Measurements from ENCODE around the gene NCLN.
A peak's percentile ranks its signal among the peaks of the same experiment; 100 is the strongest.
"Not testable (repeated sequence)": the region's sequence is repeated elsewhere in the genome, so short reads cannot be mapped to it uniquely, and the experiment has no call there.

Gene NCLN

GRCh38 chr19:3183721-3184641 lies 1.7 kb upstream of the NCLN start:
- DNase-seq (ENCODE audit: low read depth in 2 of 2): no peak

GRCh38 chr19:3184847-3185460 lies 776 bp upstream of the NCLN start:
- peak in 1 of 2 donors; percentile 64 for DNase-seq (ENCODE audit: low read depth in 2 of 2)

- DNase-seq (ENCODE audit: low read depth in 2 of 2): no peak
Measured at GRCh38 chr19:3186160-3186688, 494 bp downstream of the NCLN start.

GRCh38 chr19:3186891-3187661 lies 1.3 kb downstream of the NCLN start:
- DNase-seq (ENCODE audit: low read depth in 2 of 2): no peak

GRCh38 chr19:3187662-3188511 lies 2.2 kb downstream of the NCLN start:
- DNase-seq (ENCODE audit: low read depth in 2 of 2): no peak

- DNase-seq (ENCODE audit: low read depth in 2 of 2): no peak
Measured at GRCh38 chr19:3188627-3189596, 3.2 kb downstream of the NCLN start.

- no peak for DNase-seq (ENCODE audit: low read depth in 2 of 2)
Measured at GRCh38 chr19:3189702-3190469, 4.2 kb downstream of the NCLN start.

GRCh38 chr19:3190470-3190770 lies 4.7 kb downstream of the NCLN start:
- DNase-seq (ENCODE audit: low read depth in 2 of 2): no peak

GRCh38 chr19:3190921-3191805 lies 5.4 kb downstream of the NCLN start:
- no peak for DNase-seq (ENCODE audit: low read depth in 2 of 2)

GRCh38 chr19:3191806-3192104 lies 6.0 kb downstream of the NCLN start:
- not testable (repeated sequence) for DNase-seq (ENCODE audit: low read depth in 2 of 2)

GRCh38 chr19:3192228-3192635 lies 6.5 kb downstream of the NCLN start:
- no peak for DNase-seq (ENCODE audit: low read depth in 2 of 2)

- DNase-seq (ENCODE audit: low read depth in 2 of 2): no peak
Measured at GRCh38 chr19:3192684-3193083, 7.0 kb downstream of the NCLN start.

- no peak for DNase-seq (ENCODE audit: low read depth in 2 of 2)
Measured at GRCh38 chr19:3193256-3194105, 7.8 kb downstream of the NCLN start.

GRCh38 chr19:3194106-3195087 lies 8.7 kb downstream of the NCLN start:
- DNase-seq (ENCODE audit: low read depth in 2 of 2): no peak

GRCh38 chr19:3196064-3196932 lies 10.6 kb downstream of the NCLN start:
- no peak for DNase-seq (ENCODE audit: low read depth in 2 of 2)

GRCh38 chr19:3196933-3197205 lies 11.1 kb downstream of the NCLN start:
- DNase-seq (ENCODE audit: low read depth in 2 of 2): no peak
